HG02840 (cell line): ENCODE results near the gene TAAR1.
"Not testable (repeated sequence)": the region's sequence is repeated elsewhere in the genome, so short reads cannot be mapped to it uniquely, and the experiment has no call there.

Source experiments
- ATAC-seq: cut with Tn5 transposase; IDR thresholded peaks from one replicate; pipeline ENCODE4 v1.9.1; 2021; ENCODE audit warnings: mild to moderate bottlenecking, moderate library complexity, moderate number of reproducible peaks; ENCODE audit not compliant: unreplicated experiment, low FRiP score

TAAR1 gene, protein sequence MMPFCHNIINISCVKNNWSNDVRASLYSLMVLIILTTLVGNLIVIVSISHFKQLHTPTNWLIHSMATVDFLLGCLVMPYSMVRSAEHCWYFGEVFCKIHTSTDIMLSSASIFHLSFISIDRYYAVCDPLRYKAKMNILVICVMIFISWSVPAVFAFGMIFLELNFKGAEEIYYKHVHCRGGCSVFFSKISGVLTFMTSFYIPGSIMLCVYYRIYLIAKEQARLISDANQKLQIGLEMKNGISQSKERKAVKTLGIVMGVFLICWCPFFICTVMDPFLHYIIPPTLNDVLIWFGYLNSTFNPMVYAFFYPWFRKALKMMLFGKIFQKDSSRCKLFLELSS

DNA sequence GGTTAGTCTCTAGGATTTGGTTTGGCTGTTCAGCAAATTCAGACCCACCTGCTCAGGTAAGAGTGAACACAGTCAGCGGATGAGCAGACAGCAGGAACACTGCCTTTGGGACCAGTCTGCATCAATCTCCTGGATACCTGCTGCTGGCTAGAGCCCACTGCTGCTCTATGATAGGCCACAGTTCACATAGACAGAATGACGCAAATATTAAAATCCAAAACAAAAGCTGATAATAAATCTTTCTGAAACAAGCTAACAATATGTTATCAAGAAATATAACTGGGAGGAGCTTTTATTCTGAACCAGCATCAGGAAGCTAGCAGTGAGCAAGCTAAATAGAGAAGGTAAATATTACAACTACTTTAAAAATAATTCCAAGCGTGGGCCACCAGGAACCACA is at the start of gene TAAR1:
Gene TAAR1 (minus strand): TSS at position 101 of the 400 bp plus-strand sequence. CDS start 13,179 bp downstream, outside the sequence.
- no peak for ATAC-seq

DNA sequence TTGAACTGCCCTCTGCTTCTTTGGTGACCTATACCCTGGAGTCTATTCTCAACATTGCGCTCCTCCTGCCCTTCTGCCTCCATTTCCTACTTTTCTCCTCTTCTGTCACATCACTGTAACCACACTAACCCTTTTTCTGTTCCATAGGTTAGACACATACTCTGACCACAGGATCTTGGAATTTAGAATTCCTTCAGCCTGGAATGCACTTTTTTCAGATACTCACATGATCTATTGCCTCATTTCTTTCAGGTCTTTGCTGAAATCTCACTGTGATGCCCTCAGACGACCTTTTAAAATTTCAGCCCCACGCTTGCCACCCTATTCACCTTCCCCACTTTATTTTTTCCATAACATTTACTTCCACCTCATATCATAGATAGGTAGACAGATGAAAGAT is 49.8 kb upstream of the TAAR1 start:
- no peak for ATAC-seq

DNA sequence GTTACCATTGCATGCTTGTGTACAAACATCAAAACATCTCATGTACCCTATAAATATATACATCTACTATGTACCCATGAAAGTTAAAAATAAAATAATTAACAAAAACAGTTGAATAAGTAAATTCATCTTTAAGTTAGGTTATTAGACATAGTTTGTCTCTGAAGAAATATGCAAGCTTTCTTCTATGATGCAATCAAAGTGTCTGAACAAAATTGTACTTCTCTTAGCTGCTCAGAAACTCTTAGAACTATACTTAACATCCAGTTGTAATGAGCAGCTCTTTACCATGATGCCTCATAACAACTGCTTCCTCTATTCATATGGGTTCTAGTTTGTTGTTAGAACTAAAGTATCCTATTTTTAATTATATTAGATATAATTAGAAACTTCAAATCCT is 49.0 kb upstream of the TAAR1 start:
- no peak for ATAC-seq

GRCh38 chr6:132706756-132707155 is 47.8 kb upstream of the TAAR1 start:
- ATAC-seq: not testable (repeated sequence)

DNA sequence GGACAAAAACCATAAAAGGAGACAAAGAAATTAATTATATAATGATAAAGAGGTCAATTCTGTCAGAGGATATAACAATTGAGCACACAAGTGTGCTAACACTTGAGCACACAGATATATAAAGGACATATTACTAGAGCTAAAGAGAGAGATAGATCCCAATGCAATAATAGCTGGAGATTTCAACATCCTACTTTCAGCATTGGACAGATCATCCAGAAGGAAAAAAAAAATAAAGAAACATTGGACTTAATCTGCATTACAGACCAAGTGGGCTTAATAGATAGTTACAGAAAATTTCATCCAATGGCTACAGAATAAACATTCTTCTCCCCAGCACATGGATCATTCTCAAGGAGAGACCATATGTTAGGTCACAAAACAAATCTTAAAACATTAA is 45.0 kb upstream of the TAAR1 start:
- ATAC-seq: no peak

DNA sequence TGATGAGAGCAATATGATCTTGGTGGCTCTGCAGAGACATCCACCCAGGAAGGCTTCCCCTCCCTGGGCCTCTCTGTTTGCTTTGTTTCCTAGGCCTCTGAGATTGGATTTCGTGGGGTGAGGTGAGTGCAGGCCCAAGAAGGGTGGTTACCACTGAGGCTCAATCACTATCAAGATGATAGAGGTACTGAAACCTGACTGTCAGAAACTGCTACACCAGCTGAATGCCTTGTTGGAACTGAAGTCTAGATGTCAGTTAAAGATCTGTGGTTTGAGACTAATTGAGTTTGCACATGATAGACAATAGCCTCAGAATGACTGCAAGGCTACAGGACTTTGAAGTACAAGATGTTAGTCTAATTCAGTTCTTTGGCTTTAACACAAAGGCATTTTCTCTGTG is 39.6 kb upstream of the TAAR1 start:
- no peak for ATAC-seq

- no peak for ATAC-seq
Observed at GRCh38 chr6:132695773-132696172, 36.8 kb upstream of the TAAR1 start.

DNA sequence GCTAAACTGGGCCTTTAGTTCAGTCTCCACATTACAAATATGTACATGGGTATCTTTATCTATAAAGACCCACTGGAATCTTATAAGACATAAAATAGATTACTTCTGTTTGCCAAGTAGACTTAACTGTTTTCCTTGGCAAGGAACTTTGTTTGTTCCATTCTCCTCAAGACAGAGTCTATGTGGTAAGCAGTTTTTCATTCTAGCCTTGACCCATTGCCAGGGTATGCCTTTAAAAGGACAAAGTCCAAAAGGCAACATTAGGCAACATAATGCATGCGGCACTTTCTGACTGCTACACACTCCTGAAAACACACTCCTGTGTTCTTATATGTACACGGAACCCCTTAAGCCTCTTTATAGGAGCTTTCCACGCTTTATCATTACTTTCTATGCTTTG is 34.5 kb upstream of the TAAR1 start:
- ATAC-seq: no peak

- no peak for ATAC-seq
Observed at GRCh38 chr6:132690678-132691077, 31.7 kb upstream of the TAAR1 start.

DNA sequence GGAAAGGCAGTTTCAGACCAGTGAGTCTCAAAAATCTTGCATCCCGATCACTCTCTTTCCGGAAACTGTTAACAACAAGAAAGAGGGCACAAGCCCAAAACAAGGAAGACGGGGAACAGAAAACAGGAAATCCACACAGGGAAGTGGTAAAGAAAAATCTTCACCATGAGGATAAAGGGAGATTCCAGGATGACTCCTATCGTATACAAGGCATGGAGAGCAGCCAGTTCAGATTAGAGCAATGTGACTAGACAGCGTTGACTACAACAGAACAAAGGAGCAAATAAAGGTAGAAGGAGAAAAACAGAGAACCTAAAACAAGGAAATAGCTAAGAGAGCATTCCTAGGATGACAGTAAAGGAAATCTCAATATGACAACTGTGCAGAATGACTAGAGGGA is 28.3 kb upstream of the TAAR1 start:
- ATAC-seq: no peak

GRCh38 chr6:132686531-132686930 is 27.5 kb upstream of the TAAR1 start:
- ATAC-seq: no peak

DNA sequence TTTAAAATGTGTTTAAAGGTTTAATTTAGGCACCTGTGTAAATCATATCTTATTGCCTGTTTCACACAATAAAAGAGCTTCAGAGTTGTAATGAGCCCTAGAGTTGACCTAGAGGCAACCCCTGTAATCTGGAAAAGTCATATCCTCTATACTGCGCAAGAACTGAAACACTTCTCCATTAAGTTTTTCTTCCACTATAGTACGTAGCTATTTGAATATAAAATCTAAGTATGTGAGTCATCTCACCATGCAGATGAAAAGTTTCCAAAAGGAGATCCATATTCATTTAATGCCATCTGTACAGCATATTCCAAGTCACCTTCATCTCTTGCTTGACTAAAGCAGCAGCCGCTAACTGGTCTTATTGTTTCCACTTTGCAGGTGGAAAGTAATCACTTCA is 26.0 kb upstream of the TAAR1 start:
- no peak for ATAC-seq

GRCh38 chr6:132684272-132684671 is 25.3 kb upstream of the TAAR1 start:
- no peak for ATAC-seq

GRCh38 chr6:132683543-132683942 is 24.6 kb upstream of the TAAR1 start:
- ATAC-seq: no peak

GRCh38 chr6:132679094-132679493 is 20.1 kb upstream of the TAAR1 start:
- ATAC-seq: not testable (repeated sequence)

GRCh38 chr6:132675749-132676148 is 16.8 kb upstream of the TAAR1 start:
- no peak for ATAC-seq

DNA sequence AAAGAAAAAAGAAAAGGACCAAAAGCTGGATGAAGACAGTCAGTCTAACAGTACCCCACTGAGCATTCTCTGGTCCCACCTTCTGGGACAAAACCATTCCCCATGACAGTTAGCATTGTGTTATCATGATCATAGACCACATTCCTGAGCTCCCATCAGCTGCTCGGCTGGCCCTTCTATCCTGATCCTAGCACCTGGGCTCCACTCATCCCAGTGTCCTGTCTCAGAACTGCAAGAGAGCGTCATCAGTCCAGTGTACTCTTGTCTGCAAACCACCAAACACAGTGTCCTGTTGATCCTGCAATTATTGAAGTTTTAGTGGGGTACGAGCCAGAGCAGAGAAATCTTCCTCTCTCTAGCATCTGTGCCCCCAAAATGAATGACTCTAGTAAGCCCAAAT is 16.0 kb upstream of the TAAR1 start:
- no peak for ATAC-seq

DNA sequence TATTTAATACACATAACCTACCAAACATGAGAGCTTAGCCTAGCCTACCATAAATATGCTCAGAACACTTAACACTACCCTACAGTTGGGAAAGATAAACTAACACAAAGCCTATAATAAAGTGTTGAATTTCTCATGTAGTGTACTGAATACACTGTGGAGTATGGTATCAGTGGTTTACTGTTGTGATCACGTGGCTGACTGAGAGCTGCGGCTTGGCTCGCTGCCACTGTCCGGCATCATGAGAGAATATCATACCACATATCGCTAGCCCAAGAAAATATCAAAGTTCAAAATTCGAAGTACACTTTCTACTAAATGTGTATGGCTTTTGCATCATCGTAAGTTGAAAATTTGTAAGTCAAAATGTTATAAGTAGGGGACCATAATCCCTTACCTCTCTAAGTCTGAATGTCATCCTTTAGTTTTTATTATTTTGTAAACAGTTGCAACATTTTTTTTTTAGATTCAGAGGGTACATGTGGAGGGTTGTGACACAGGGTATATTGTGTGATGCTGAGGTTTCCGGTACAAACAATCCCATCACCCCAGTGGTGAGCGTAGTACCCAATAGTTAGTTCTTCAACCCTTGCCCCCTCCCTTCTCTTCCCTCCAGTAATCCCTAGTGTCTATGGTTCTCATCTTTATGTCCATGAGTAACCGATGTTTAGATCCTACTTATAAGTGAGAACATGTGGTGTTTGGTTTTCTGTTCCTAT is 14.6 kb upstream of the TAAR1 start:
- ATAC-seq: no peak

GRCh38 chr6:132671295-132671694 is 12.3 kb upstream of the TAAR1 start:
- no peak for ATAC-seq

DNA sequence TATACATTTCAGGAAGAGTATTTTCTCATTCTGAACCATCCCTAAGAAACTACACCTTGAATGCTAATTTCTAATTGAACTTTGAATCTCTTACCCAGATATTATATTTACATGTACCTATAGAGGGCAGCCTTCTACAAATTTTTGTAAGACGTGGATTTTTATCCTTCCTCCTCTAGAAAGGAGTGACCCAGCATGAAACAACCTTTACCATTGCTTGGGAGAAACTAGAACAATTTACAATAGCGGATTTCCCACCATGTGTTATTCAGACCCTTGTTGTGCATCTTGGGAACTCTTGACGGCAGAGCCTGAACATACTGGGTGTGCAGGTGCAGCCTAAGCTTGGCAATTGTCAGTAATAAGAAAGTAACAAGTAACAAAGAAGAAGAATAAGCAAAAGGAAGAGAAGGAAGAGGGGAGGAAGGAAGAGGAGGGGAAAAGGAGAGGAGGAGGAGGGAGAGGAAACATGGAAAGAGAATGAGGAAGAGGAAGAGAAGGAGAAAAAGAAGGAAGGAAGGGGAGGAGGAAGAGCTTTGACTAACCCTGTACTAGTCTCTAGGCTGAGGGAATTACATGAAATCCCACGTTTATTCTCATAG is 10.8 kb upstream of the TAAR1 start:
- peak; percentile 74 for ATAC-seq

- ATAC-seq: no peak
Observed at GRCh38 chr6:132666118-132666517, 7.1 kb upstream of the TAAR1 start.
